ENCODE measurements around the gene TMBIM6. TPM values are rescaled to one million over a fixed set of nuclear protein-coding genes. Genes with fewer than 3 reads are reported as not detected.

TMBIM6 gene
- total RNA-seq, 2 experiments from 2014 or later = 120 to 170 TPM

DNA sequence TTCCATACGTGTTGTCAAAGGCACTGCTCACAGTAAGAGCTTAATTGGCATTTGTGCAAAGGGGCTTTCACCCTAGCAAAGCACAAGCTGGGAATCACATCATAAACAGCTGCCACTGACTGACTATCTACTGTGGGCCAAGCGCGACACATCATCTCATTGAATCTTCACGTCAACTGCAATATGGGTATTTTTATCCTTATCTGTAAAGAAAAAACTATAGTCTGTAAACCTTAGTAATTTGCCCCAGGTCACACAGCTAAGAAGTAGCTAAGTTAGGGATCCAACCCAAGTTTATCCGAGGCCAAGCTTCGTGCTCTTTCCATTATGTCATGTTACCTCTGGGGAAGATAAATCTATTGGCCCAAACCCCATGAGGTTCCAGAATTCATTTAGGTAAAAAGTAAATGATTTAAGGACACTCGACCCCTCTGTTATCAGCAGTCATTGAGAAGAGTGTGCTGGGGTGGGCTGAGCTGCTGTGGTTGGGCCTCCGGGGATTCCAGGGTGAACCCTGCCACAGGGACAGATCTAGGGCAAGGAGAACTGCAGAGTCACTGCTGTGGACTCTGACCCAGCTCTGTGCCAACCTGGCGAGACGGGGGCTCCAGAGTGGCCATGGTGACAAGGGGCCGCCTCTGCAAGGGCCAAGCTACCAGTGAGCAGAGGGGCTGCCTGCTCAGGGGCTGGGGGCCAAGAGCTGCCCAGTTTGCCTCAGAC, 59.2 kb downstream of the TMBIM6 start:
- H3K27ac ChIP-seq (ENCODE audit: low read depth, low read length, poor library complexity, severe bottlenecking) = no peak overlapping the region
- no peaks in the 10 kb centered on the region for H3K9me3 ChIP-seq (ENCODE audit: low read length)
- no peak overlapping the region for H3K4me2 ChIP-seq (ENCODE audit: low read length)
- H4K20me1 ChIP-seq (ENCODE audit: insufficient read depth, low read length) = no peaks in the 10 kb centered on the region
- CTCF ChIA-PET (ENCODE audit: unreplicated experiment) = no interaction called here
- H3K4me1 ChIP-seq (ENCODE audit: insufficient read depth, low read length, poor library complexity, severe bottlenecking) = no peaks in the 10 kb centered on the region
- no peak for DNase-seq (ENCODE audit: low spot score)
- no TSS peak for BruUV-seq (replicated peaks)
- H3K9me2 ChIP-seq (ENCODE audit: insufficient read depth, low read length) = no peaks in the 10 kb centered on the region
- H3K79me2 ChIP-seq (ENCODE audit: insufficient read depth, low read depth, low read length) = no peaks in the 10 kb centered on the region
- TF ChIP-seq, protein P1, sequence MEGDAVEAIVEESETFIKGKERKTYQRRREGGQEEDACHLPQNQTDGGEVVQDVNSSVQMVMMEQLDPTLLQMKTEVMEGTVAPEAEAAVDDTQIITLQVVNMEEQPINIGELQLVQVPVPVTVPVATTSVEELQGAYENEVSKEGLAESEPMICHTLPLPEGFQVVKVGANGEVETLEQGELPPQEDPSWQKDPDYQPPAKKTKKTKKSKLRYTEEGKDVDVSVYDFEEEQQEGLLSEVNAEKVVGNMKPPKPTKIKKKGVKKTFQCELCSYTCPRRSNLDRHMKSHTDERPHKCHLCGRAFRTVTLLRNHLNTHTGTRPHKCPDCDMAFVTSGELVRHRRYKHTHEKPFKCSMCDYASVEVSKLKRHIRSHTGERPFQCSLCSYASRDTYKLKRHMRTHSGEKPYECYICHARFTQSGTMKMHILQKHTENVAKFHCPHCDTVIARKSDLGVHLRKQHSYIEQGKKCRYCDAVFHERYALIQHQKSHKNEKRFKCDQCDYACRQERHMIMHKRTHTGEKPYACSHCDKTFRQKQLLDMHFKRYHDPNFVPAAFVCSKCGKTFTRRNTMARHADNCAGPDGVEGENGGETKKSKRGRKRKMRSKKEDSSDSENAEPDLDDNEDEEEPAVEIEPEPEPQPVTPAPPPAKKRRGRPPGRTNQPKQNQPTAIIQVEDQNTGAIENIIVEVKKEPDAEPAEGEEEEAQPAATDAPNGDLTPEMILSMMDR (conservative IDR thresholded peaks at IDR 0.05; ENCODE audit: low read length) = no peak
- no peak for TF ChIP-seq EZH2phosphoT487 (IDR thresholded peaks at IDR 0.05; ENCODE audit: borderline replicate concordance, low read depth, low read length)
- H3K36me3 ChIP-seq (ENCODE audit: insufficient read depth, low read length) = peaks cover 3% of the 10 kb centered on the region; the same call in 1 of the 2 replicates
- intact Hi-C loops (cut with micrococcal nuclease; ENCODE audit: unreplicated experiment) = no loop called here
- H3K4me3 ChIP-seq (ENCODE audit: low read depth, low read length, poor library complexity, severe bottlenecking) = no peak overlapping the region
- POLR2A ChIA-PET = interaction anchor here (0.5 kb wide), 1 partner anchor 77 kb away, joined by 3 read pairs; no protein-coding TSS in a partner anchor
- H2AFZ ChIP-seq (ENCODE audit: low read length) = no peak overlapping the region

GRCh38 chr12:49801141-49802063, 60.0 kb downstream of the TMBIM6 start:
- H3K27ac ChIP-seq (ENCODE audit: low read depth, low read length, poor library complexity, severe bottlenecking) = no peak overlapping the region
- H3K79me2 ChIP-seq (ENCODE audit: insufficient read depth, low read depth, low read length) = no peaks in the 10 kb centered on the region
- ChIA-PET POLR2A (interaction anchor here (0.7 kb wide), 1 partner anchor 1346 kb away, joined by 3 read pairs; no protein-coding TSS in a partner anchor), CTCF (ENCODE audit: unreplicated experiment) (no interaction called here)
- no peak overlapping the region for H3K4me2 ChIP-seq (ENCODE audit: low read length)
- peaks cover 3% of the 10 kb centered on the region; the same call in 1 of the 2 replicates for H3K36me3 ChIP-seq (ENCODE audit: insufficient read depth, low read length)
- DNase-seq (ENCODE audit: low spot score) = no peak
- intact Hi-C loops (cut with micrococcal nuclease; ENCODE audit: unreplicated experiment) = no loop called here
- TF ChIP-seq, protein P1 (conservative IDR thresholded peaks at IDR 0.05; ENCODE audit: low read length) = no peak
- no peak for TF ChIP-seq EZH2phosphoT487 (IDR thresholded peaks at IDR 0.05; ENCODE audit: borderline replicate concordance, low read depth, low read length)
- no peaks in the 10 kb centered on the region for H3K9me3 ChIP-seq (ENCODE audit: low read length)
- H3K4me1 ChIP-seq (ENCODE audit: insufficient read depth, low read length, poor library complexity, severe bottlenecking) = no peaks in the 10 kb centered on the region
- no peak overlapping the region for H3K4me3 ChIP-seq (ENCODE audit: low read depth, low read length, poor library complexity, severe bottlenecking)
- BruUV-seq (replicated peaks) = no TSS peak
- H3K9me2 ChIP-seq (ENCODE audit: insufficient read depth, low read length) = no peaks in the 10 kb centered on the region
- H2AFZ ChIP-seq (ENCODE audit: low read length) = no peak overlapping the region
- no peaks in the 10 kb centered on the region for H4K20me1 ChIP-seq (ENCODE audit: insufficient read depth, low read length)

Data from OCI-LY7 (cell line).